Gastrocnemius medialis (tissue), 4 donors: ENCODE measurements around the gene ELFN2.
"Not testable (repeated sequence)": the region's sequence is repeated elsewhere in the genome, so short reads cannot be mapped to it uniquely, and the experiment has no call there.

Source experiments
- POLR2A ChIP-seq, 2 donors: fragments of 450-650 bp; IDR thresholded peaks; one replicate each; pipeline ENCODE4 v1.6.1; 2017; ENCODE audit warnings: antibody characterized with exemption in 2 of 2, mild to moderate bottlenecking in 2 of 2, moderate library complexity in 2 of 2
- TF ChIP-seq, protein P1 (sequence below), 5 experiments: fragments of 450-650 bp in 3 of 5; fragments of 200-600 bp in 2 of 5; sonication (generic) in 2 of 5; IDR thresholded peaks in 4 of 5; conservative IDR thresholded peaks in 1 of 5; 1 replicate in 4 of 5; 2 replicates in 1 of 5; pipeline ENCODE4 v1.5.1; 2016 to 2019; ENCODE audit warnings: antibody characterized with exemption in 5 of 5, mild to moderate bottlenecking in 3 of 5, moderate library complexity in 3 of 5

DNA sequence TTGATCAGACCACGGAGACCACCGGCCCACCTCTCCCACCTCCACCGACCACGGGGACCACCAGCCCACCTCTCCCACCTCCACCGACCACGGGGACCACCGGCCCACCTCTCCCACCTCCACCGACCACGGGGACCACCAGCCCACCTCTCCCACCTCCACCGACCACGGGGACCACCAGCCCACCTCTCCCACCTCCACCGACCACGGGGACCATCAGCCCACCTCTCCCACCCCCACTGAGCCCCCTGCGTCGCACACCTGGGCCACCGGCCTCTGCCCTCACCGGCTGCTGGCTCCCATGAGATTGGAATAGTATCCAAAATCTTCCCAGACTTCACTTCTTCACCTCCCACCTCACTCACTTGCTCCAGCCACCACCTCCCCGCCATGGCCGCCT lies 27.8 kb downstream of the ELFN2 start:
- not testable (repeated sequence) for TF ChIP-seq POLR2A (IDR thresholded peaks at IDR 0.05)
- TF ChIP-seq, protein P1, sequence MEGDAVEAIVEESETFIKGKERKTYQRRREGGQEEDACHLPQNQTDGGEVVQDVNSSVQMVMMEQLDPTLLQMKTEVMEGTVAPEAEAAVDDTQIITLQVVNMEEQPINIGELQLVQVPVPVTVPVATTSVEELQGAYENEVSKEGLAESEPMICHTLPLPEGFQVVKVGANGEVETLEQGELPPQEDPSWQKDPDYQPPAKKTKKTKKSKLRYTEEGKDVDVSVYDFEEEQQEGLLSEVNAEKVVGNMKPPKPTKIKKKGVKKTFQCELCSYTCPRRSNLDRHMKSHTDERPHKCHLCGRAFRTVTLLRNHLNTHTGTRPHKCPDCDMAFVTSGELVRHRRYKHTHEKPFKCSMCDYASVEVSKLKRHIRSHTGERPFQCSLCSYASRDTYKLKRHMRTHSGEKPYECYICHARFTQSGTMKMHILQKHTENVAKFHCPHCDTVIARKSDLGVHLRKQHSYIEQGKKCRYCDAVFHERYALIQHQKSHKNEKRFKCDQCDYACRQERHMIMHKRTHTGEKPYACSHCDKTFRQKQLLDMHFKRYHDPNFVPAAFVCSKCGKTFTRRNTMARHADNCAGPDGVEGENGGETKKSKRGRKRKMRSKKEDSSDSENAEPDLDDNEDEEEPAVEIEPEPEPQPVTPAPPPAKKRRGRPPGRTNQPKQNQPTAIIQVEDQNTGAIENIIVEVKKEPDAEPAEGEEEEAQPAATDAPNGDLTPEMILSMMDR (IDR thresholded peaks at IDR 0.05 in 4 of 5, conservative IDR thresholded peaks at IDR 0.05 in 1 of 5): not testable (repeated sequence)
